HepG2 (cell line): ENCODE results near the gene P4HB. TPM values are rescaled to one million over a fixed set of nuclear protein-coding genes. Genes with fewer than 3 reads are reported as not detected.

Experiments
- ARID2 ChIP-seq: sonication (generic); formaldehyde crosslinking; IDR thresholded peaks from 2 replicates; pipeline ENCODE4 v1.8.1; 2022; ENCODE audit warnings: mild to moderate bottlenecking, missing genetic modification reagents, borderline replicate concordance
- DPF2 ChIP-seq: sonication (generic); formaldehyde crosslinking; IDR thresholded peaks from 2 replicates; pipeline ENCODE4 v1.4.0; 2020; ENCODE audit warnings: mild to moderate bottlenecking, low read depth, missing genetic modification reagents, borderline replicate concordance
- FOXA3 ChIP-seq: IDR thresholded peaks from 2 replicates; pipeline ENCODE4 v1.6.1; 2016; ENCODE audit warnings: missing genetic modification reagents, missing compliant biosample characterization
- GTF2F1 ChIP-seq: fragments of 150-350 bp; IDR thresholded peaks from 2 replicates; pipeline ENCODE4 v1.6.1; 2014; ENCODE audit warnings: low read length
- HNRNPL ChIP-seq: fragments of 200-400 bp; formaldehyde crosslinking; IDR thresholded peaks from 2 replicates; pipeline ENCODE4 v1.6.1; 2017; ENCODE audit warnings: mild to moderate bottlenecking, low read depth, low read length
- KAT8 ChIP-seq: IDR thresholded peaks from 2 replicates; pipeline ENCODE4 v1.6.1; 2016; ENCODE audit warnings: missing genetic modification reagents, missing compliant biosample characterization
- MEIS1 ChIP-seq: sonication (generic); formaldehyde crosslinking; IDR thresholded peaks from 2 replicates; pipeline ENCODE4 v1.9.0; 2021; ENCODE audit warnings: mild to moderate bottlenecking, missing genetic modification reagents, moderate library complexity, borderline replicate concordance
- NFE2 ChIP-seq: sonication (generic); formaldehyde crosslinking; IDR thresholded peaks from 2 replicates; pipeline ENCODE4 v1.4.0; 2020; ENCODE audit warnings: missing genetic modification reagents
- NFYC ChIP-seq: IDR thresholded peaks from 2 replicates; pipeline ENCODE4 v1.6.1; 2016; ENCODE audit warnings: missing genetic modification reagents, missing compliant biosample characterization
- PCBP1 ChIP-seq: fragments of 200-400 bp; formaldehyde crosslinking; IDR thresholded peaks from 2 replicates; pipeline ENCODE4 v1.6.1; 2017; ENCODE audit warnings: mild to moderate bottlenecking, low read depth, low read length, borderline replicate concordance
- RBM39 ChIP-seq: fragments of 200-400 bp; formaldehyde crosslinking; IDR thresholded peaks from one replicate; pipeline ENCODE4 v1.6.1; 2018; ENCODE audit warnings: antibody characterized with exemption, mild to moderate bottlenecking, low read depth, low read length; ENCODE audit not compliant: poor library complexity, severe bottlenecking
- RELA ChIP-seq: sonication (generic); formaldehyde crosslinking; IDR thresholded peaks from 2 replicates; pipeline ENCODE4 v1.4.0; 2020; ENCODE audit warnings: missing genetic modification reagents
- SATB2 ChIP-seq: sonication (generic); formaldehyde crosslinking; IDR thresholded peaks from 2 replicates; pipeline ENCODE4 v1.5.0; 2020; ENCODE audit warnings: missing genetic modification reagents
- SPEN ChIP-seq: sonication (generic); formaldehyde crosslinking; IDR thresholded peaks from 2 replicates; pipeline ENCODE4 v1.5.1; 2020; ENCODE audit warnings: low read depth, mild to moderate bottlenecking, missing genetic modification reagents
- ZNF10 ChIP-seq: sonication (generic); formaldehyde crosslinking; IDR thresholded peaks from 2 replicates; pipeline ENCODE4 v1.4.0; 2020; ENCODE audit warnings: mild to moderate bottlenecking, low read depth, missing genetic modification reagents, borderline replicate concordance
- ZNF24 ChIP-seq: fragments of 450-650 bp; IDR thresholded peaks from 2 replicates; pipeline ENCODE4 v1.6.1; 2017; ENCODE audit warnings: antibody characterized with exemption, mild to moderate bottlenecking
- ZNF30 ChIP-seq: sonication (generic); formaldehyde crosslinking; IDR thresholded peaks from 2 replicates; pipeline ENCODE4 v1.5.0; 2020; ENCODE audit warnings: mild to moderate bottlenecking, missing genetic modification reagents
- ZNF337 ChIP-seq: sonication (generic); formaldehyde crosslinking; IDR thresholded peaks from 2 replicates; pipeline ENCODE4 v1.5.1; 2020; ENCODE audit warnings: missing genetic modification reagents, low read depth, mild to moderate bottlenecking, borderline replicate concordance
- ZNF672 ChIP-seq: sonication (generic); formaldehyde crosslinking; IDR thresholded peaks from 2 replicates; pipeline ENCODE4 v1.8.1; 2022; ENCODE audit warnings: missing genetic modification reagents
- ZNF83 ChIP-seq: sonication (generic); formaldehyde crosslinking; IDR thresholded peaks from 2 replicates; pipeline ENCODE4 v1.4.0; 2020; ENCODE audit warnings: missing genetic modification reagents, mild to moderate bottlenecking, borderline replicate concordance
- polyA plus RNA-seq, 8 experiments: library from polyadenylated mRNA; depleted of rRNA in 3 of 8; stranded (reverse) in 7 of 8; unstranded in 1 of 8; fragments of >200 nt; fragmentation: Illumina TruSeq in 4 of 8; extraction: Trizol in 4 of 8; gene quantifications; 2 replicates each; pipeline versions ENCODE4 v1.2.1 to v1.2.3, GENCODE V29; 2011 to 2016; ENCODE audit warnings: low read depth in 4 of 8, missing spikeins in 1 of 8, mixed read lengths in 1 of 8; ENCODE audit not compliant: insufficient read depth in 1 of 8
- total RNA-seq, 5 experiments: library from RNA; depleted of rRNA; stranded (reverse); fragments of >200 nt; fragmentation: Illumina TruSeq; extraction: Trizol; gene quantifications; 2 replicates each; pipeline ENCODE4 v1.2.3, GENCODE V29; 2016; ENCODE audit warnings: low read depth in 1 of 5
- TF ChIP-seq, protein P1 (sequence below): sonication (generic); formaldehyde crosslinking; IDR thresholded peaks from 2 replicates; pipeline ENCODE4 v1.4.0; 2020; ENCODE audit warnings: missing genetic modification reagents
- TF ChIP-seq, protein P2 (sequence below): sonication (generic); formaldehyde crosslinking; IDR thresholded peaks from 2 replicates; pipeline ENCODE4 v1.4.0; 2020; ENCODE audit warnings: mild to moderate bottlenecking, missing genetic modification reagents
- TF ChIP-seq, protein P3 (sequence below): IDR thresholded peaks from 2 replicates; pipeline ENCODE4 v1.6.1; 2016
- TF ChIP-seq, protein P4 (sequence below): sonication (generic); formaldehyde crosslinking; IDR thresholded peaks from 2 replicates; pipeline ENCODE4 v1.9.0; 2021; ENCODE audit warnings: missing genetic modification reagents, borderline replicate concordance

Gene P4HB
- total and polyA plus RNA-seq, 2 of the 13 experiments (the other 11 are each of a cell fraction or from before 2014, with no cell fraction given) = 185 to 782 TPM

DNA sequence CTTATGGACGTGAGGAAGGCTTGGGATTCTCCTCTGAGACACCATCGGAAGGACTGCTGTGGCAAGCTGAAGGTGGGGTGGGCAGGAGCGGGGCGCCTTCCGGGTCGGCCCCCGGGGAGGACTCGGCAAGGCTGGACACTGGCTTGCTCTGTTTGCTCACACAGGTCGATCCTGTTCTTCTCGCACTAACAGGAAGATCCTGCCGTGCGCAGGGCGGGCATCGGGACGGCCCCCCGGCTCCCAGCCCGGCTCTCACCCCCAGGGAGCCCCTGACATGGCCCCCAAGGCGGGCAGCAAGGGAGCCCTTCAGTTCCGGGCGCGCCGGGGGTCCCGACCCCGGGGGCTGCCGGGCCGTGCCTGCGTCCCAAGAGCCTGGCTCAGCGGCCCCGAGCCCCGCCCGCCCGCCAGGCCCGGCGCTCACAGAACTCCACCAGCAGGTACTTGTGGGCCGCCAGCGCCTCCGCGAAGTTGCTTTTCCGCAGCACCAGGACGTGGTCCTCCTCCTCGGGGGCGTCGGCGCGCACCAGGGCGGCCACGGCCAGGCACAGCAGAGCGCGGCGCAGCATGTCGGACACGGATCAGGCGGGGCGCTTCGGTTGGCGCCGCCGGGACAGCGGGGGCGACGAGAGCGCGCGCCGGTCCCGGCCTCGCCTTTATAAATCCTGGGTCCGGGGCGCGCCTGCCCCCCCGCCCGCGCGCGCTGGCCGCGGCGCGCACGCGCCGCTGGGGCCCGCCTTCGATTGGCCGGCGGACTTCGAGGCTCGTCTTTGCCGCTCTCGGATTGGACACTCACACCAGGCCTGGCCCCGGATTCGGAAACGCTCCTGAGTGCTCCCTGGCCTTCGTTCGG lies at the start of gene P4HB (continued):
- TF ChIP-seq ZNF672 (CRISPR knock-in tag) (no peak), NFYC (CRISPR knock-in tag) (no peak), RBM39 (no peak), MEIS1 (CRISPR knock-in tag) (peak; percentile 38; the same call in 1 of the 2 replicates), DPF2 (CRISPR knock-in tag) (no peak), ZNF30 (CRISPR knock-in tag) (no peak), PCBP1 (no peak), ZNF24 (no peak; the same call in 1 of the 2 replicates), FOXA3 (CRISPR knock-in tag) (no peak), HNRNPL (no peak), RELA (CRISPR knock-in tag) (0 out of 2 replicates have a peak, but pooled peaks have one; percentile 21), NFE2 (CRISPR knock-in tag) (no peak), SATB2 (CRISPR knock-in tag) (no peak), GTF2F1 (peak; percentile 70; the same call in 1 of the 2 replicates), ZNF83 (peak; percentile 93; the same call in 1 of the 2 replicates), ZNF10 (CRISPR knock-in tag) (no peak), ARID2 (CRISPR knock-in tag) (peak; percentile 88), SPEN (CRISPR knock-in tag) (no peak), KAT8 (no peak), ZNF337 (no peak)
- TF ChIP-seq, protein P1, sequence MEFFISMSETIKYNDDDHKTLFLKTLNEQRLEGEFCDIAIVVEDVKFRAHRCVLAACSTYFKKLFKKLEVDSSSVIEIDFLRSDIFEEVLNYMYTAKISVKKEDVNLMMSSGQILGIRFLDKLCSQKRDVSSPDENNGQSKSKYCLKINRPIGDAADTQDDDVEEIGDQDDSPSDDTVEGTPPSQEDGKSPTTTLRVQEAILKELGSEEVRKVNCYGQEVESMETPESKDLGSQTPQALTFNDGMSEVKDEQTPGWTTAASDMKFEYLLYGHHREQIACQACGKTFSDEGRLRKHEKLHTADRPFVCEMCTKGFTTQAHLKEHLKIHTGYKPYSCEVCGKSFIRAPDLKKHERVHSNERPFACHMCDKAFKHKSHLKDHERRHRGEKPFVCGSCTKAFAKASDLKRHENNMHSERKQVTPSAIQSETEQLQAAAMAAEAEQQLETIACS (CRISPR knock-in tag) = peak; percentile 94
- TF ChIP-seq, protein P2, sequence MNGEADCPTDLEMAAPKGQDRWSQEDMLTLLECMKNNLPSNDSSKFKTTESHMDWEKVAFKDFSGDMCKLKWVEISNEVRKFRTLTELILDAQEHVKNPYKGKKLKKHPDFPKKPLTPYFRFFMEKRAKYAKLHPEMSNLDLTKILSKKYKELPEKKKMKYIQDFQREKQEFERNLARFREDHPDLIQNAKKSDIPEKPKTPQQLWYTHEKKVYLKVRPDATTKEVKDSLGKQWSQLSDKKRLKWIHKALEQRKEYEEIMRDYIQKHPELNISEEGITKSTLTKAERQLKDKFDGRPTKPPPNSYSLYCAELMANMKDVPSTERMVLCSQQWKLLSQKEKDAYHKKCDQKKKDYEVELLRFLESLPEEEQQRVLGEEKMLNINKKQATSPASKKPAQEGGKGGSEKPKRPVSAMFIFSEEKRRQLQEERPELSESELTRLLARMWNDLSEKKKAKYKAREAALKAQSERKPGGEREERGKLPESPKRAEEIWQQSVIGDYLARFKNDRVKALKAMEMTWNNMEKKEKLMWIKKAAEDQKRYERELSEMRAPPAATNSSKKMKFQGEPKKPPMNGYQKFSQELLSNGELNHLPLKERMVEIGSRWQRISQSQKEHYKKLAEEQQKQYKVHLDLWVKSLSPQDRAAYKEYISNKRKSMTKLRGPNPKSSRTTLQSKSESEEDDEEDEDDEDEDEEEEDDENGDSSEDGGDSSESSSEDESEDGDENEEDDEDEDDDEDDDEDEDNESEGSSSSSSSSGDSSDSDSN = no peak; the same call in 1 of the 2 replicates
- TF ChIP-seq, protein P3, sequence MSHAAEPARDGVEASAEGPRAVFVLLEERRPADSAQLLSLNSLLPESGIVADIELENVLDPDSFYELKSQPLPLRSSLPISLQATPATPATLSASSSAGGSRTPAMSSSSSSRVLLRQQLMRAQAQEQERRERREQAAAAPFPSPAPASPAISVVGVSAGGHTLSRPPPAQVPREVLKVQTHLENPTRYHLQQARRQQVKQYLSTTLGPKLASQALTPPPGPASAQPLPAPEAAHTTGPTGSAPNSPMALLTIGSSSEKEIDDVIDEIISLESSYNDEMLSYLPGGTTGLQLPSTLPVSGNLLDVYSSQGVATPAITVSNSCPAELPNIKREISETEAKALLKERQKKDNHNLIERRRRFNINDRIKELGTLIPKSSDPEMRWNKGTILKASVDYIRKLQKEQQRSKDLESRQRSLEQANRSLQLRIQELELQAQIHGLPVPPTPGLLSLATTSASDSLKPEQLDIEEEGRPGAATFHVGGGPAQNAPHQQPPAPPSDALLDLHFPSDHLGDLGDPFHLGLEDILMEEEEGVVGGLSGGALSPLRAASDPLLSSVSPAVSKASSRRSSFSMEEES (CRISPR knock-in tag) = no peak
- TF ChIP-seq, protein P4, sequence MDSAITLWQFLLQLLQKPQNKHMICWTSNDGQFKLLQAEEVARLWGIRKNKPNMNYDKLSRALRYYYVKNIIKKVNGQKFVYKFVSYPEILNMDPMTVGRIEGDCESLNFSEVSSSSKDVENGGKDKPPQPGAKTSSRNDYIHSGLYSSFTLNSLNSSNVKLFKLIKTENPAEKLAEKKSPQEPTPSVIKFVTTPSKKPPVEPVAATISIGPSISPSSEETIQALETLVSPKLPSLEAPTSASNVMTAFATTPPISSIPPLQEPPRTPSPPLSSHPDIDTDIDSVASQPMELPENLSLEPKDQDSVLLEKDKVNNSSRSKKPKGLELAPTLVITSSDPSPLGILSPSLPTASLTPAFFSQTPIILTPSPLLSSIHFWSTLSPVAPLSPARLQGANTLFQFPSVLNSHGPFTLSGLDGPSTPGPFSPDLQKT (CRISPR knock-in tag) = peak; percentile 85; the same call in 1 of the 2 replicates
